GM23338 (cell line): ENCODE results near the gene SERGEF. TPM values are rescaled to one million over a fixed set of nuclear protein-coding genes. Genes with fewer than 3 reads are reported as not detected.

ENCODE experiments used
- ATAC-seq: fragments of 200-7000 bp; cut with Tn5 transposase; 3 replicates; pipeline ENCODE4 v1.9.1; 2020
- DNase-seq: peaks from one replicate; pipeline ENCODE4 v3.0.0-alpha.2; 2015; ENCODE audit warnings: low spot score
- H2AFZ ChIP-seq: fragments of 200-600 bp; sonication (generic); 2 replicates; pipeline ENCODE4 v1.8.0; 2016; ENCODE audit warnings: antibody characterized with exemption, mild to moderate bottlenecking, moderate library complexity
- H3F3A ChIP-seq: fragments of 200-600 bp; sonication (generic); replicated peaks from 2 replicates; pipeline ENCODE4 v1.8.0; 2017; ENCODE audit warnings: antibody characterized with exemption, mixed run types, low read depth
- H3K27ac ChIP-seq: fragments of 200-600 bp; sonication (generic); 2 replicates; pipeline ENCODE4 v1.6.1; 2016; ENCODE audit warnings: low read depth
- H3K27me3 ChIP-seq: fragments of 200-600 bp; sonication (generic); 2 replicates; pipeline ENCODE4 v1.8.0; 2016; ENCODE audit warnings: mild to moderate bottlenecking, mixed run types, moderate library complexity; ENCODE audit not compliant: insufficient read depth
- H3K36me3 ChIP-seq: fragments of 200-600 bp; sonication (generic); 2 replicates; pipeline ENCODE4 v1.8.0; 2016; ENCODE audit warnings: mild to moderate bottlenecking; ENCODE audit not compliant: insufficient read depth
- H3K4me1 ChIP-seq: fragments of 200-600 bp; sonication (generic); 2 replicates; pipeline ENCODE4 v1.8.0; 2016; ENCODE audit warnings: mild to moderate bottlenecking, moderate library complexity; ENCODE audit not compliant: insufficient read depth
- H3K4me2 ChIP-seq: fragments of 200-600 bp; sonication (generic); 2 replicates; pipeline ENCODE4 v1.7.1; 2017; ENCODE audit warnings: mixed run types
- H3K4me3 ChIP-seq: fragments of 200-600 bp; sonication (generic); 2 replicates; pipeline ENCODE4 v1.6.1; 2016; ENCODE audit warnings: mixed run types
- H3K79me2 ChIP-seq: fragments of 200-600 bp; sonication (generic); replicated peaks from 2 replicates; pipeline ENCODE4 v1.8.0; 2017; ENCODE audit warnings: mild to moderate bottlenecking; ENCODE audit not compliant: insufficient read depth
- H3K9me2 ChIP-seq: fragments of 200-600 bp; sonication (generic); 2 replicates; pipeline ENCODE4 v1.8.0; 2017; ENCODE audit not compliant: insufficient read depth
- H4K20me1 ChIP-seq: fragments of 200-600 bp; sonication (generic); replicated peaks from 2 replicates; pipeline ENCODE4 v1.8.0; 2017; ENCODE audit warnings: mild to moderate bottlenecking; ENCODE audit not compliant: insufficient read depth
- H3K27ac Mint-ChIP-seq: 2 replicates; pipeline ENCODE4 v1.8.0; 2020; ENCODE audit warnings: inconsistent platforms, mild to moderate bottlenecking, moderate library complexity, mixed read lengths
- H3K27me3 Mint-ChIP-seq: 3 replicates; pipeline ENCODE4 v1.8.0; 2022; ENCODE audit warnings: low read depth, mild to moderate bottlenecking, moderate library complexity, mixed read lengths, inconsistent platforms; ENCODE audit not compliant: insufficient read depth, poor library complexity
- H3K36me3 Mint-ChIP-seq: 3 replicates; pipeline ENCODE4 v1.8.0; 2021; ENCODE audit warnings: low read depth, mild to moderate bottlenecking, inconsistent platforms, moderate library complexity, mixed read lengths
- H3K4me1 Mint-ChIP-seq: 3 replicates; pipeline ENCODE4 v1.8.0; 2020; ENCODE audit warnings: mild to moderate bottlenecking, inconsistent platforms, mixed read lengths
- H3K4me3 Mint-ChIP-seq: 3 replicates; pipeline ENCODE4 v1.8.0; 2021; ENCODE audit warnings: moderate library complexity, mild to moderate bottlenecking, inconsistent platforms, mixed read lengths
- H3K9me3 Mint-ChIP-seq: 3 replicates; pipeline ENCODE4 v1.8.0; 2020; ENCODE audit warnings: moderate library complexity, mild to moderate bottlenecking, inconsistent platforms, mixed read lengths
- CREB1 ChIP-seq: fragments of 250-450 bp; sonication (Bioruptor Pico); IDR thresholded peaks from 2 replicates; pipeline ENCODE4 v1.5.0; 2020; ENCODE audit warnings: low read depth, mild to moderate bottlenecking, moderate library complexity
- EZH2 ChIP-seq: fragments of 200-600 bp; sonication (generic); IDR thresholded peaks from one replicate; pipeline ENCODE4 v1.8.0; 2017; ENCODE audit warnings: antibody characterized with exemption, mild to moderate bottlenecking, low read depth; ENCODE audit not compliant: unreplicated experiment
- EZH2phosphoT487 ChIP-seq: fragments of 200-600 bp; sonication (generic); IDR thresholded peaks from one replicate; pipeline ENCODE4 v1.8.1; 2018; ENCODE audit warnings: antibody characterized with exemption; ENCODE audit not compliant: unreplicated experiment
- JUNB ChIP-seq: IDR thresholded peaks from one replicate; pipeline ENCODE4 v1.6.1; 2016; ENCODE audit warnings: antibody characterized with exemption; ENCODE audit not compliant: unreplicated experiment
- NANOG ChIP-seq: IDR thresholded peaks from 2 replicates; pipeline ENCODE4 v1.6.1; 2016; ENCODE audit warnings: antibody characterized with exemption, borderline replicate concordance
- POLR2AphosphoS5 ChIP-seq: IDR thresholded peaks from 2 replicates; pipeline ENCODE4 v1.6.1; 2016; ENCODE audit warnings: antibody characterized with exemption, low read depth
- STAT1 ChIP-seq: IDR thresholded peaks from one replicate; pipeline ENCODE4 v1.6.1; 2016; ENCODE audit warnings: antibody characterized with exemption; ENCODE audit not compliant: unreplicated experiment
- ZNF114 ChIP-seq: fragments of 250-450 bp; sonication (Bioruptor Pico); IDR thresholded peaks from 2 replicates; pipeline ENCODE4 v1.5.0; 2020; ENCODE audit warnings: mild to moderate bottlenecking, moderate library complexity
- ZNF331 ChIP-seq: fragments of 250-450 bp; sonication (Bioruptor Pico); IDR thresholded peaks from 2 replicates; pipeline ENCODE4 v1.5.0; 2020; ENCODE audit warnings: low read depth, mild to moderate bottlenecking, moderate library complexity
- polyA plus RNA-seq: library from polyadenylated mRNA; unstranded; fragments of >200 nt; fragmentation: Nextera tagmentation; extraction: Ambion mirVana; gene quantifications from 2 replicates; pipeline ENCODE4 v1.2.1, GENCODE V29; 2016
- total RNA-seq: library from RNA; depleted of rRNA; stranded (reverse); fragments of >200 nt; shearing (Covaris generic); gene quantifications from 2 replicates; pipeline ENCODE4 v1.2.3, GENCODE V29; 2014
- TF ChIP-seq, protein P1 (sequence below): fragments of 250-450 bp; sonication (Bioruptor Pico); IDR thresholded peaks from 2 replicates; pipeline ENCODE4 v1.5.0; 2020; ENCODE audit warnings: mild to moderate bottlenecking, moderate library complexity
- TF ChIP-seq, protein P2 (sequence below): IDR thresholded peaks from one replicate; pipeline ENCODE4 v1.6.1; 2018; ENCODE audit warnings: antibody characterized with exemption; ENCODE audit not compliant: unreplicated experiment

SERGEF gene
- total and polyA plus RNA-seq, 2 experiments from 2014 or later: 24.2 to 27.9 TPM

DNA sequence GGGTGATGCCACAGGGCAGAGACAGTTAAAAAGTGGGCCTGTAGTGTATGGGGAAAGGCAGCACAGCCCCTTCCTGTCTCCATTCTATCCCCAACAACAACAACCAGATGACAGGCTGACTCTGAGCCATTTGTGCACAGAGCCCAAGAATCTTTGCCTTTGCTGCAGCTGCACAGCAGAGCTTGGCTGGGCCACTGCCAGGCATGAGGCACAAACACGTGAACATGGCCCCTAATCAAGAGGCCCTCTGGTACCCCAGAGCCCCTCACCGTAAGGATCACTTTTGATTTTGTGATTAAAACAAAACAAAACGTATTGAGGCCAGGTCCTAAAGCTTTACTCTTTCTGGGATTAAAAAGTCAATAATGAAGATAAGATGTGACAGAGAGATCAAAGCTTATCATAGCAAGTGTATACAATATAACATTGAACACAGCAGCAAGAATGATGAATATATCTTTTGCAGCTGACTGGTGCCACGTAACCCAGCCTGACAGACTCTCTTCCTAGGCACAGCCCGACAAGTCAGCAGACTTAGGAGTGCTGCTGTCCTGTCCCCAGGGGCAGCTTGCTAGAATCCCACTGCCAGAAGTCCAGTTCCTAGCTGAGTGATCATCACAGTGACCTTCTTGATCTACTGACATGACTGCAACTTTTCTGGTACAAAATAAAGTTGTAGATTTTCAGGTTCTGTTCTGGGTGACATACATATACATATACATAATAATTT, 117.8 kb downstream of the SERGEF start:
- no peak overlapping the region for H3K27ac ChIP-seq
- no peak overlapping the region for H2AFZ ChIP-seq
- no peaks in the 10 kb centered on the region for H3K36me3 Mint-ChIP-seq
- H4K20me1 ChIP-seq: no peaks in the 10 kb centered on the region; the same call in 1 of the 2 replicates
- H3K79me2 ChIP-seq: no peaks in the 10 kb centered on the region
- peaks cover 5% of the 10 kb centered on the region for H3K4me1 Mint-ChIP-seq
- H3F3A ChIP-seq: no peaks in the 10 kb centered on the region
- TF ChIP-seq, protein P1, sequence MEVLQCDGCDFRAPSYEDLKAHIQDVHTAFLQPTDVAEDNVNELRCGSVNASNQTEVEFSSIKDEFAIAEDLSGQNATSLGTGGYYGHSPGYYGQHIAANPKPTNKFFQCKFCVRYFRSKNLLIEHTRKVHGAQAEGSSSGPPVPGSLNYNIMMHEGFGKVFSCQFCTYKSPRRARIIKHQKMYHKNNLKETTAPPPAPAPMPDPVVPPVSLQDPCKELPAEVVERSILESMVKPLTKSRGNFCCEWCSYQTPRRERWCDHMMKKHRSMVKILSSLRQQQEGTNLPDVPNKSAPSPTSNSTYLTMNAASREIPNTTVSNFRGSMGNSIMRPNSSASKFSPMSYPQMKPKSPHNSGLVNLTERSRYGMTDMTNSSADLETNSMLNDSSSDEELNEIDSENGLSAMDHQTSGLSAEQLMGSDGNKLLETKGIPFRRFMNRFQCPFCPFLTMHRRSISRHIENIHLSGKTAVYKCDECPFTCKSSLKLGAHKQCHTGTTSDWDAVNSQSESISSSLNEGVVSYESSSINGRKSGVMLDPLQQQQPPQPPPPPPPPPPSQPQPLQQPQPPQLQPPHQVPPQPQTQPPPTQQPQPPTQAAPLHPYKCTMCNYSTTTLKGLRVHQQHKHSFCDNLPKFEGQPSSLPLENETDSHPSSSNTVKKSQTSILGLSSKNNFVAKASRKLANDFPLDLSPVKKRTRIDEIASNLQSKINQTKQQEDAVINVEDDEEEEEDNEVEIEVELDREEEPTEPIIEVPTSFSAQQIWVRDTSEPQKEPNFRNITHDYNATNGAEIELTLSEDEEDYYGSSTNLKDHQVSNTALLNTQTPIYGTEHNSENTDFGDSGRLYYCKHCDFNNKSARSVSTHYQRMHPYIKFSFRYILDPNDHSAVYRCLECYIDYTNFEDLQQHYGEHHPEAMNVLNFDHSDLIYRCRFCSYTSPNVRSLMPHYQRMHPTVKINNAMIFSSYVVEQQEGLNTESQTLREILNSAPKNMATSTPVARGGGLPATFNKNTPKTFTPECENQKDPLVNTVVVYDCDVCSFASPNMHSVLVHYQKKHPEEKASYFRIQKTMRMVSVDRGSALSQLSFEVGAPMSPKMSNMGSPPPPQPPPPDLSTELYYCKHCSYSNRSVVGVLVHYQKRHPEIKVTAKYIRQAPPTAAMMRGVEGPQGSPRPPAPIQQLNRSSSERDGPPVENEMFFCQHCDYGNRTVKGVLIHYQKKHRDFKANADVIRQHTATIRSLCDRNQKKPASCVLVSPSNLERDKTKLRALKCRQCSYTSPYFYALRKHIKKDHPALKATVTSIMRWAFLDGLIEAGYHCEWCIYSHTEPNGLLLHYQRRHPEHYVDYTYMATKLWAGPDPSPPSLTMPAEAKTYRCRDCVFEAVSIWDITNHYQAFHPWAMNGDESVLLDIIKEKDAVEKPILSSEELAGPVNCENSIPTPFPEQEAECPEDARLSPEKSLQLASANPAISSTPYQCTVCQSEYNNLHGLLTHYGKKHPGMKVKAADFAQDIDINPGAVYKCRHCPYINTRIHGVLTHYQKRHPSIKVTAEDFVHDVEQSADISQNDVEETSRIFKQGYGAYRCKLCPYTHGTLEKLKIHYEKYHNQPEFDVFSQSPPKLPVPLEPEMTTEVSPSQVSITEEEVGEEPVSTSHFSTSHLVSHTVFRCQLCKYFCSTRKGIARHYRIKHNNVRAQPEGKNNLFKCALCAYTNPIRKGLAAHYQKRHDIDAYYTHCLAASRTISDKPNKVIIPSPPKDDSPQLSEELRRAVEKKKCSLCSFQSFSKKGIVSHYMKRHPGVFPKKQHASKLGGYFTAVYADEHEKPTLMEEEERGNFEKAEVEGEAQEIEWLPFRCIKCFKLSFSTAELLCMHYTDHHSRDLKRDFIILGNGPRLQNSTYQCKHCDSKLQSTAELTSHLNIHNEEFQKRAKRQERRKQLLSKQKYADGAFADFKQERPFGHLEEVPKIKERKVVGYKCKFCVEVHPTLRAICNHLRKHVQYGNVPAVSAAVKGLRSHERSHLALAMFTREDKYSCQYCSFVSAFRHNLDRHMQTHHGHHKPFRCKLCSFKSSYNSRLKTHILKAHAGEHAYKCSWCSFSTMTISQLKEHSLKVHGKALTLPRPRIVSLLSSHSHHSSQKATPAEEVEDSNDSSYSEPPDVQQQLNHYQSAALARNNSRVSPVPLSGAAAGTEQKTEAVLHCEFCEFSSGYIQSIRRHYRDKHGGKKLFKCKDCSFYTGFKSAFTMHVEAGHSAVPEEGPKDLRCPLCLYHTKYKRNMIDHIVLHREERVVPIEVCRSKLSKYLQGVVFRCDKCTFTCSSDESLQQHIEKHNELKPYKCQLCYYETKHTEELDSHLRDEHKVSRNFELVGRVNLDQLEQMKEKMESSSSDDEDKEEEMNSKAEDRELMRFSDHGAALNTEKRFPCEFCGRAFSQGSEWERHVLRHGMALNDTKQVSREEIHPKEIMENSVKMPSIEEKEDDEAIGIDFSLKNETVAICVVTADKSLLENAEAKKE (CRISPR knock-in tag): no peak
- no peak for TF ChIP-seq STAT1
- H3K4me1 ChIP-seq: 0 out of 2 replicates have a peak, but pooled peaks cover 4% of the 10 kb centered on the region
- no peaks in the 10 kb centered on the region for H3K36me3 ChIP-seq
- no peak overlapping the region for H3K27ac Mint-ChIP-seq
- no peaks in the 10 kb centered on the region for H3K9me2 ChIP-seq
- no peaks in the 10 kb centered on the region for H3K27me3 Mint-ChIP-seq
- H3K27me3 ChIP-seq: no peaks in the 10 kb centered on the region
- H3K4me3 ChIP-seq: no peak overlapping the region
- no peaks in the 10 kb centered on the region for H3K9me3 Mint-ChIP-seq
- DNase-seq: no peak
- H3K4me2 ChIP-seq: no peak overlapping the region
- H3K4me3 Mint-ChIP-seq: no peak overlapping the region
- ATAC-seq: no peak

DNA sequence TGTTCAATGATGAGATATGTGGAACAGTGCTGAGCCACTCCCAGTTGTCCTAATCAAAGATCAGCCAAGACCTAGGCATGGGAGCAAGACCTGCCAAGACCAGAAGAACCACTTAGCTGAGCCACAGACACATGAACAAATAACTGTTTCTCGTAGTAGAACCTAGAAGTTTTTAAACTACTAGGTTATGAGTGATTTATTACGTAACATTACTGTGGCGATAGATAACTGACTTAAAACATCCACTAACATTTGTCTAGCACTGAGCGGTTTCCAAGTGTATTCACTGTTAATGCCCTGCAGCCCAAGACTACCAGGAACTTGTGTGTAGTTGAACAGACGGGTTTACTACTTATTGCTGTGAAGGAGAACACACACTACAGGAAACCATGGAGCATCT, 120.4 kb downstream of the SERGEF start:
- Histone ChIP-seq H4K20me1 (no peaks in the 10 kb centered on the region; the same call in 1 of the 2 replicates), H3K9me2 (no peaks in the 10 kb centered on the region), H3K27me3 (no peaks in the 10 kb centered on the region), H3F3A (no peaks in the 10 kb centered on the region), H3K36me3 (no peaks in the 10 kb centered on the region), H3K4me1 (peaks cover 4% of the 10 kb centered on the region; the same call in 1 of the 2 replicates), H3K79me2 (no peaks in the 10 kb centered on the region), H2AFZ (no peak overlapping the region), H3K27ac (no peak overlapping the region), H3K4me2 (no peak overlapping the region), H3K4me3 (no peak overlapping the region)
- H3K9me3 Mint-ChIP-seq: no peaks in the 10 kb centered on the region
- DNase-seq (no peak), ATAC-seq (no peak)
- no peak overlapping the region for H3K4me3 Mint-ChIP-seq
- H3K4me1 Mint-ChIP-seq: peaks cover 13% of the 10 kb centered on the region; the same call in 2 of the 3 replicates
- no peaks in the 10 kb centered on the region for H3K36me3 Mint-ChIP-seq
- H3K27me3 Mint-ChIP-seq: no peaks in the 10 kb centered on the region
- H3K27ac Mint-ChIP-seq: no peak overlapping the region
- TF ChIP-seq NANOG: no peak
- no peak for TF ChIP-seq CREB1
- TF ChIP-seq ZNF114 (CRISPR knock-in tag): no peak
- TF ChIP-seq EZH2phosphoT487: no peak
- TF ChIP-seq, protein P2, sequence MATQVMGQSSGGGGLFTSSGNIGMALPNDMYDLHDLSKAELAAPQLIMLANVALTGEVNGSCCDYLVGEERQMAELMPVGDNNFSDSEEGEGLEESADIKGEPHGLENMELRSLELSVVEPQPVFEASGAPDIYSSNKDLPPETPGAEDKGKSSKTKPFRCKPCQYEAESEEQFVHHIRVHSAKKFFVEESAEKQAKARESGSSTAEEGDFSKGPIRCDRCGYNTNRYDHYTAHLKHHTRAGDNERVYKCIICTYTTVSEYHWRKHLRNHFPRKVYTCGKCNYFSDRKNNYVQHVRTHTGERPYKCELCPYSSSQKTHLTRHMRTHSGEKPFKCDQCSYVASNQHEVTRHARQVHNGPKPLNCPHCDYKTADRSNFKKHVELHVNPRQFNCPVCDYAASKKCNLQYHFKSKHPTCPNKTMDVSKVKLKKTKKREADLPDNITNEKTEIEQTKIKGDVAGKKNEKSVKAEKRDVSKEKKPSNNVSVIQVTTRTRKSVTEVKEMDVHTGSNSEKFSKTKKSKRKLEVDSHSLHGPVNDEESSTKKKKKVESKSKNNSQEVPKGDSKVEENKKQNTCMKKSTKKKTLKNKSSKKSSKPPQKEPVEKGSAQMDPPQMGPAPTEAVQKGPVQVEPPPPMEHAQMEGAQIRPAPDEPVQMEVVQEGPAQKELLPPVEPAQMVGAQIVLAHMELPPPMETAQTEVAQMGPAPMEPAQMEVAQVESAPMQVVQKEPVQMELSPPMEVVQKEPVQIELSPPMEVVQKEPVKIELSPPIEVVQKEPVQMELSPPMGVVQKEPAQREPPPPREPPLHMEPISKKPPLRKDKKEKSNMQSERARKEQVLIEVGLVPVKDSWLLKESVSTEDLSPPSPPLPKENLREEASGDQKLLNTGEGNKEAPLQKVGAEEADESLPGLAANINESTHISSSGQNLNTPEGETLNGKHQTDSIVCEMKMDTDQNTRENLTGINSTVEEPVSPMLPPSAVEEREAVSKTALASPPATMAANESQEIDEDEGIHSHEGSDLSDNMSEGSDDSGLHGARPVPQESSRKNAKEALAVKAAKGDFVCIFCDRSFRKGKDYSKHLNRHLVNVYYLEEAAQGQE: no peak
- no peak for TF ChIP-seq POLR2AphosphoS5
- TF ChIP-seq ZNF331 (CRISPR knock-in tag): no peak
- no peak for TF ChIP-seq JUNB
- no peak for TF ChIP-seq EZH2
